Upper lobe of left lung (tissue), 6 donors: Measurements from ENCODE around the gene SPINK7. TPM values are rescaled to one million over a fixed set of nuclear protein-coding genes. Genes with fewer than 3 reads are reported as not detected.

Experiments
- total RNA-seq, 6 donors: library from RNA; depleted of rRNA in 4 of 6; stranded (reverse); fragments of >200 nt in 4 of 6; gene quantifications; one replicate each; pipeline versions ENCODE4 v1.1.0 to v1.2.1, GENCODE V29; 2016 to 2021
- donor health status: DM: no; HTN: no; CAD: no; lungs with moderate emphysema.
- donor health status: DM: no; HTN: yes; CAD: no; lungs with severe emphysema.

Gene SPINK7
- total RNA-seq, 6 donors from 2014 or later: not detected

Other genes starting within 250 kb of the SPINK7 start
- 1 to 10 TPM in 5 of 6 donors, under 1 TPM in 1; 0.91 to 6.2 (median 2.7) TPM for gene SPINK5, start 248.4 kb upstream of the SPINK7 start, total RNA-seq
- not detected for gene SPINK14, start 143.9 kb upstream of the SPINK7 start, total RNA-seq
- gene SPINK6, start 109.4 kb upstream of the SPINK7 start, total RNA-seq: not detected
- not detected for gene MARCOL, start 73.9 kb upstream of the SPINK7 start, total RNA-seq
- not detected for gene SPINK13, start 43.6 kb upstream of the SPINK7 start, total RNA-seq
- gene SPINK9, start 23.1 kb downstream of the SPINK7 start, total RNA-seq: not detected
- 100 to 1,000 TPM in 2 of 6 donors, 10 to 100 TPM in 4; 33.0 to 103 (median 61.6) TPM for gene FBXO38, start 71.5 kb downstream of the SPINK7 start, total RNA-seq